HFF-Myc (cell line): ENCODE results near the gene RFC2.

Source experiments
- DNase-seq: peaks from one replicate; pipeline ENCODE4 v3.0.0-alpha.2; 2011; ENCODE audit warnings: low read depth; ENCODE audit errors: extremely low read depth
- H3K4me3 ChIP-seq: replicated peaks from 2 replicates; pipeline ENCODE4 v1.5.1; 2011; ENCODE audit warnings: low read depth, mild to moderate bottlenecking, control low read depth, low read length
- CTCF ChIP-seq: IDR thresholded peaks from 2 replicates; pipeline ENCODE4 v1.5.1; 2012; ENCODE audit warnings: mild to moderate bottlenecking, low read depth, low read length, control low read depth; ENCODE audit errors: missing control alignments

Gene RFC2

GRCh38 chr7:74254129-74254857 lies at the start of gene RFC2:
RFC2 (minus strand) TSS chr7:74254399; CDS start chr7:74254383, 16 bp downstream.
- DNase-seq = peak; percentile 85
- peak; percentile 3 for TF ChIP-seq CTCF
- peak within 1 kb of the TSS; percentile 93 for H3K4me3 ChIP-seq

- no peak for TF ChIP-seq CTCF
- no peak overlapping the region for H3K4me3 ChIP-seq
- DNase-seq = no peak
These were observed 48.6 kb upstream of the RFC2 start for GRCh38 chr7:74302745-74303221.

- no peak overlapping the region for H3K4me3 ChIP-seq
- TF ChIP-seq CTCF = no peak
- DNase-seq = no peak
These were observed 46.7 kb upstream of the RFC2 start for GRCh38 chr7:74300926-74301325.

- no peak overlapping the region for H3K4me3 ChIP-seq
- no peak for DNase-seq
- no peak for TF ChIP-seq CTCF
These were observed 45.2 kb upstream of the RFC2 start for GRCh38 chr7:74299401-74299800.

- H3K4me3 ChIP-seq = no peak overlapping the region
- no peak for TF ChIP-seq CTCF
- no peak for DNase-seq
These were observed 43.5 kb upstream of the RFC2 start for GRCh38 chr7:74297516-74298233.

- DNase-seq = no peak
These were observed 40.2 kb upstream of the RFC2 start for GRCh38 chr7:74294191-74294998.

More at GRCh38 chr7:74294191-74294998, 40.2 kb upstream of the RFC2 start:
- no peak for TF ChIP-seq CTCF
- H3K4me3 ChIP-seq = 0 out of 2 replicates have a peak overlapping the region, but pooled peaks have one; percentile 15
